ENCODE measurements around the gene CFAP100.

Gene CFAP100

GRCh38 chr3:126358038-126358815 is 36.5 kb upstream of the CFAP100 start:
- H3K4me3 ChIP-seq (ENCODE audit: low read length) = no peak overlapping the region; the same call in 1 of the 2 replicates
- no peak for TF ChIP-seq CTCF (conservative IDR thresholded peaks at IDR 0.05; ENCODE audit: low read length)
- no peak for DNase-seq (ENCODE audit: low read depth)

DNA sequence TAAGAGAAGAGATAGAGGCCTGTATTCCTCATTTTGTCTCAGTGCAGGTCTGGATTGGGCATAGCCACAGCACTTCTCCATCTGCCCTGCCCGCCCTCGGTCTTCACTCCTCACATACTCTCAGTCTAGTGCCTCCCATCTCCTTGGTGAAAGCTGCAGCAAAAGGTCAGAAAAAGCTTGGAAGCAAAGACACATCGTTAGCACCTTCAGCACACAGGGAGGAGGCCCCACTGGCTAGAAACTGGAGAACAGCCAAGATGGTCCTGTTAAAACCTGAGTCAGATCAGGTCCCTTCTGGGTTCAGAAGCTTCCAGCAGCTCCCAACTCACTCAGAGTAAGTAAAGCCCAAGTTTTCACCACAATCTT is 35.9 kb upstream of the CFAP100 start:
- H3K4me3 ChIP-seq (ENCODE audit: low read length) = no peak overlapping the region
- TF ChIP-seq CTCF (conservative IDR thresholded peaks at IDR 0.05; ENCODE audit: low read length) = no peak
- no peak for DNase-seq (ENCODE audit: low read depth)

DNA sequence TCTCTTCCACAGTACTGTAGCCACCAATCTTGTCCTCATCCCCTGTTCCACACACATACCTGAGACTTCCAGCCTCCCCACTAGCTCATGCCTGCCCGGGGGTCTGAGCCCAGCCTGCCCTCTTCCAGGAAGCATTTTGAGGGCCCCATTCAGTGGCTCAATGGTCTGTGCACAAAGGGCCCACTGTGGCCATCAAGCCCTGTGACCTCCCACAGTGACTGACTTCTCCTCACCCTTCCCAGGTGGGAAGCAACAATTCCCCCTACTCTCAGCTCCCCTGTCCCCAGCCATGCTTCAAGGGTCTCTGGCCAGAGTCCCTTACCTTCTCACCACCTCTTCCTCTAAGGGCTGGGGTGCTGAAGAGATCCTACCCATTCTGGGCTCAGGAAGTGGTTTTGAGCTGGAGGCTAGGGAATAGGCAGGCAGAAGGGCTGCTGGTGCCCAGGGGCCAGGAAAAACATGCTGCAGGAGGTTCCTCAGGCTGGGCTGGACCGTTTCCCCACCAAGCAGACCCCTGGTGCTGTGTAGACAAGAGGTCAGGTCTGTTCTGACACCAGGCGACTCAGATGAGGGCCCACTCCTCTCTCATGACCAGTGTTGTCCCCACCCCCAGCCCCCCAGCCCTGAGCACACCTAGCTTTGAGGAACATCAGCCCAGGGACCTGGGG is 34.5 kb upstream of the CFAP100 start:
- no peak overlapping the region for H3K4me3 ChIP-seq (ENCODE audit: low read length)
- no peak for TF ChIP-seq CTCF (conservative IDR thresholded peaks at IDR 0.05; ENCODE audit: low read length)
- no peak for DNase-seq (ENCODE audit: low read depth)

DNA sequence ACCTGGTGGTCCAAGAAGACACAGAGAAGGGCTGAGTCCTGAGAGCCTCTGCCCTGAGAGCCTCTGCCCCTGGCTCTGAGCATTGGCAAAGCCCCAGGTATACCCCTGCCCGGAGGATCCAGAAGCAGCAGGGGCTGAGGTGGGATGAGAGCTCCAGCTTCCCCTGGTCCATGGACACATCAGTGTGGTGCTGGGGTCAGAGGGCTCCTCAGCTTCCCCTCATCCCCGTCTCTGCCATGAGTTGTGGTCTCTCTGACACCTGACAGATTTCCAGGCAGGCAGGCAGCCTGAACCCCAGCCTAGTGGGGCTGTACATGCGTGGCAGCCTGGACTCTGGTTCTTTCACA is 34.0 kb upstream of the CFAP100 start:
- TF ChIP-seq CTCF (conservative IDR thresholded peaks at IDR 0.05; ENCODE audit: low read length) = no peak
- DNase-seq (ENCODE audit: low read depth) = no peak
- H3K4me3 ChIP-seq (ENCODE audit: low read length) = no peak overlapping the region

GRCh38 chr3:126361211-126361610 is 33.5 kb upstream of the CFAP100 start:
- no peak overlapping the region for H3K4me3 ChIP-seq (ENCODE audit: low read length)
- DNase-seq (ENCODE audit: low read depth) = no peak
- TF ChIP-seq CTCF (conservative IDR thresholded peaks at IDR 0.05; ENCODE audit: low read length) = no peak

DNA sequence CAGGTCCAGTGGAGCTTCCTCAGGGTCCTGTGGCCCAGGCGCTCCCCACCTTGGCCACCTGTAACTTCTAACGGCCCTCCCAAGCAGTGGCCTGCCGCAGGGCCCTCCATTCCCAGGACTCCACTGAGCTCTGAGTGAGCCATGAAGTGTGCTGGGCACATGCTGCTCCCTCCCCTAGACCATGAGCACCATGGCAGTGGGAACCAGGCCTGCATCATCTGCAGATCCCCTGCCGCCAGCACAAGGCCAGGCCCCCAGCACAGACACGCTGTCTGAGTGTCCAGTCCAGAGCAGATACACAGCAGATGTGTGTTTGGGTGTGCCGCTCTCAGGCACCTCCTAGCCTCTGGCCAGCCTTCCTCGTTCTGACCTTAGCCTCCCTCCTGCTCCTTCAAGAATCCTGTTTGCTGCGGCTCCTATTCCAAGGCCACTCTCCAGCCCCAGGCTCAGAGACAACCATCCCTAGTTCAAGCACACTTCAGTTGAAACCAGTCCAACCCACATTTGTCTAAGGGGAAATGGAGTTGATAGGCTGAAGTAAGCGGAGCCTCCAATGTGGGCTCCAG is 30.5 kb upstream of the CFAP100 start:
- no peak for TF ChIP-seq CTCF (conservative IDR thresholded peaks at IDR 0.05; ENCODE audit: low read length)
- no peak for DNase-seq (ENCODE audit: low read depth)
- H3K4me3 ChIP-seq (ENCODE audit: low read length) = no peak overlapping the region
